IgD-negative memory B cell (primary cell): ENCODE data around the gene ATOH8. TPM values are rescaled to one million over a fixed set of nuclear protein-coding genes. Genes with fewer than 3 reads are reported as not detected.
A peak's percentile ranks its signal among the peaks of the same experiment; 100 is the strongest.

Experiments used
- H3K27ac Mint-ChIP-seq, 3 donors: one replicate each; pipeline ENCODE4 v1.8.0; 2020 to 2022; ENCODE audit warnings: mild to moderate bottlenecking in 3 of 3, mixed read lengths in 3 of 3, moderate library complexity in 1 of 3
- H3K27me3 Mint-ChIP-seq: one replicate; pipeline ENCODE4 v1.8.0; 2021; ENCODE audit warnings: mixed read lengths
- H3K36me3 Mint-ChIP-seq: one replicate; pipeline ENCODE4 v1.8.0; 2020; ENCODE audit warnings: mild to moderate bottlenecking, mixed read lengths
- H3K4me1 Mint-ChIP-seq, 3 donors: one replicate each; pipeline ENCODE4 v1.8.0; 2020 to 2022; ENCODE audit warnings: mixed read lengths in 3 of 3, mild to moderate bottlenecking in 1 of 3
- H3K4me3 Mint-ChIP-seq, 4 donors: one replicate each; pipeline ENCODE4 v1.8.0; 2020 to 2022; ENCODE audit warnings: mild to moderate bottlenecking in 4 of 4, mixed read lengths in 4 of 4, moderate library complexity in 3 of 4
- H3K9me3 Mint-ChIP-seq, 3 donors: one replicate each; pipeline ENCODE4 v1.8.0; 2020 to 2021; ENCODE audit warnings: mixed read lengths in 3 of 3, mild to moderate bottlenecking in 1 of 3
- polyA plus RNA-seq: library from polyadenylated mRNA; unstranded; fragments of 300-500 nt; fragmentation: Illumina TruSeq; gene quantifications from one replicate; pipeline ENCODE4 v1.2.3, GENCODE V29; 2021

The ATOH8 gene, protein sequence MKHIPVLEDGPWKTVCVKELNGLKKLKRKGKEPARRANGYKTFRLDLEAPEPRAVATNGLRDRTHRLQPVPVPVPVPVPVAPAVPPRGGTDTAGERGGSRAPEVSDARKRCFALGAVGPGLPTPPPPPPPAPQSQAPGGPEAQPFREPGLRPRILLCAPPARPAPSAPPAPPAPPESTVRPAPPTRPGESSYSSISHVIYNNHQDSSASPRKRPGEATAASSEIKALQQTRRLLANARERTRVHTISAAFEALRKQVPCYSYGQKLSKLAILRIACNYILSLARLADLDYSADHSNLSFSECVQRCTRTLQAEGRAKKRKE
- polyA plus RNA-seq = not detected

DNA sequence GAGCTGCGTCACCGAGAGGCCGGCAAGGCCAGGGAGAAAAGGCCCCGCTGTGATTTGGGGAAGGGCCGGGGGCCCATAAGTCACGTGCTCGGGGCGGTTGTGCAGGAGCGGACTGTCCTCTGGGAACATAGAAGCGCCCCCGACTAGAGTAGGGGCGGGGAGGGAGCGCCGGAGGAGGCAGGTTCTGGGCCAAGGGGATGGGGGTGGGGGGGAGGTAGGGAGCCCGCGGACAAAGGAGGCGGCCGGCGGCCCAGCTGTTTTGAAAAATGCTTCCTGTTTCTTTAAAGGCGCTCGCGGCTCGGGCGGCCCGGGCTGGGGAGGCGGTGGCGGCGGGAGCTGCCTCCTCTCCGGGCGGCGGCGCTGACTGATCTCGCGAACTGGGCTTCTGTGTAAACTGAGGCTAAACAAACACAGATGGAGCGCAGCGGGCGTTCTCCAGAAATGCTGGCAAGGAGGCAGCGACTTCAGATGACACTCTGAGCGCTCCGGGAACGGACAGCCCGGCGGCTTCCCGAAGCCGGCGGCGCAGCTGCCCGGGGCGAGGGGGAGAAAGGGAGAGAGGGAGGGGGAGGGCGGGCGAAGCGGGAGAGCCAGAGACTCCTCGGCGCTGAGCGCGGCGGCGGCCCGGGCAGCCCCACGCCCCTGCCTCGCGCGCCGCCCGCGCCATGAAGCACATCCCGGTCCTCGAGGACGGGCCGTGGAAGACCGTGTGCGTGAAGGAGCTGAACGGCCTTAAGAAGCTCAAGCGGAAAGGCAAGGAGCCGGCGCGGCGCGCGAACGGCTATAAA is at the start of gene ATOH8:
TSS of gene ATOH8 (plus strand) at position 467 of the 788 bp plus-strand sequence. CDS start at position 666, 199 bp downstream.
- H3K4me1 Mint-ChIP-seq = peaks cover 9 to 17% (median 16%) of the 10 kb centered on the region in 3 donors
- H3K4me3 Mint-ChIP-seq = peak within 1 kb of the TSS; percentile 82 to 92 (median 92)
- H3K27me3 Mint-ChIP-seq = peaks cover 36% of the 10 kb centered on the region
- peak within 1 kb of the TSS in 1 of 3 donors; percentile 60 for H3K27ac Mint-ChIP-seq
- H3K36me3 Mint-ChIP-seq = no peaks in the 10 kb centered on the region
- H3K9me3 Mint-ChIP-seq = peaks cover 0 to 1% (median 0%) of the 10 kb centered on the region in 3 donors

DNA sequence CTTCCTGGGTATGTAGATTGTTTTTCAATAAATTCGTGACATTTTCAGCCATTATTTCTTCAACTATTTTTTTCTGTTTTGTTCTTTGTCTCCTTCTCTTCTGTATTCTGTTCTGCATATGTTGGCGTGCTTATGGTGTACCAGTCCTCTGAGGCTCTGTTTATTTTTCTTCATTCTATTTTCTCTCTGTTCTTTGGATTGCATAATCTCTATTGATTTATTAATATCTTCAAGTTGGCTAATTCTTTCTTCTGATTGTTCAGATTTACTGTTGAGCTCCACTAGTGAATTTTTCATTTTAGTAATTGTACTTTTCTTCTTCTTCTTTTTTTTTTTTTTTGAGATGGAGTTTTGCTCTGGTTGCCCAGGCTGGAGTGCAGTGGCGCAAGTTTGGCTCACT is 49.8 kb upstream of the ATOH8 start:
- peaks cover 25 to 38% (median 29%) of the 10 kb centered on the region in 3 donors for H3K4me1 Mint-ChIP-seq
- peaks cover 2% of the 10 kb centered on the region for H3K27me3 Mint-ChIP-seq
- no peaks in the 10 kb centered on the region for H3K36me3 Mint-ChIP-seq
- H3K9me3 Mint-ChIP-seq = no peaks in the 10 kb centered on the region
- peak overlapping the region in 2 of 3 donors; percentile 50 to 82 for H3K27ac Mint-ChIP-seq
- H3K4me3 Mint-ChIP-seq = peak overlapping the region in 2 of 4 donors; percentile 19 to 88

DNA sequence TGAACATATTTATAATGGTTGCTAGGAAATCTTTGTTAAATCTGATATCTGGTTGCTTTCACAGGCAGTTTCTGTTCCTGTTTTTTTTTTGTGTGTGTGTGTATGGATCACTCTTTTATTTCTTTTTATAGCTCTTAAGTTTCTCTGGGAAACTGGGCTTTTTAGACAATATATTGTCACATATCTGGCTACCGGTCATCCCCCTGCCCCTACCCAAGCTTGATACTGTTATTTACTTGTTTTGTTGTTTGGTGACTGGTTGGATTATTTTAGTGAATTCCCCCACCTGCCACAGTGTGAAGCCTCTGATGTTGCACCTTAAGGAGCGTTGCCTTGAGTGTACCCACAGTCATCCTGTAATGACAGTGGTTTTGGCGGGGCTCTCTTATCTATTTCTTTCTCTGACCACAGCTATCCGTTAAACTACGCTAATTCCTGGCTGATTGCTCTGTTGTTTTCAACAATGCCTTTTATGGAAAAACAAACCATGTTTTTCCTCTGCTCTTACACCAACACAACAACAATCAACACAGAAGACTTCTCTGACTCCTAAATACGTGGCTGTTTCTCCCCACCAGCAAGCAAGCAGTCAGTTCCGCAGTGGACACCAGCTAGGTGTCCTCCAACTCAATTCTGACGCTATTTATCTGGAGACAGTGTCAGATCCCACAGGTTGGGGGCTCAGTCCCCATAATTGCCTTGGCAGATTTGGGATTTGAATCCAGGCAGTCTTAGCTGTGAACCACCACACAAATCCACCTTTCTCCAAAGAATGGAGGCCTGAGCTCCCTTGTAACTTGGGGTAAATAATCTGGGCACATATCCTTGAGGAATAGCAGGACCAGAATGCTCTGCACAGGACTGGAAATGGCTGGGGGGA is 48.8 kb upstream of the ATOH8 start:
- Mint-ChIP-seq H3K27me3 (peaks cover 2% of the 10 kb centered on the region), H3K36me3 (no peaks in the 10 kb centered on the region), H3K4me3 (peak overlapping the region; percentile 46 to 89 (median 80)), H3K4me1 (peaks cover 25 to 40% (median 29%) of the 10 kb centered on the region in 3 donors), H3K9me3 (no peaks in the 10 kb centered on the region), H3K27ac (peak overlapping the region; percentile 77 to 93 (median 82))

GRCh38 chr2:85705680-85706039 is 48.1 kb upstream of the ATOH8 start:
- Mint-ChIP-seq H3K27ac (peak overlapping the region; percentile 76 to 82 (median 77)), H3K4me3 (peak overlapping the region in 1 of 4 donors; percentile 89), H3K27me3 (peaks cover 2% of the 10 kb centered on the region), H3K36me3 (no peaks in the 10 kb centered on the region), H3K4me1 (peaks cover 24 to 40% (median 29%) of the 10 kb centered on the region in 3 donors), H3K9me3 (no peaks in the 10 kb centered on the region)

DNA sequence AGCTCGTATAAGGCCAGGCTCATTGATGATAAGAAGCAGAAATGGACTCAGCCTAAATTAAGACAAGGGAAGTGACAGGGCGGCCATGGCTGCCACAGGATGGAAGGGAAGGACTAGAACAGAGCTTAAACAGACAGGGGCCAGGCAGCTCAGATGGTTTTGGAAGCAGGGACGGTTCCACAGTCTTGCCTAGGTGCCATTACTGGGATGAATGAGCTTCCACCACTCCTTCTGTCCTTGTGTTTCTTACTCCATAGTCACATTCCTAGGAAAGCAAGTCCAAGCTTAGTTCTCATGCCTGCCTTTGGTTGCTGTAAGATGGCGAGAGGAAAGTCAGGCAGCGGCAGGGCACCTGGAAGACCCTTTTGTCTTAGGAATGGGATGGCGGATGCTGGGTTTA is 47.7 kb upstream of the ATOH8 start:
- H3K4me3 Mint-ChIP-seq = peak overlapping the region in 1 of 4 donors; percentile 18
- H3K27ac Mint-ChIP-seq = peak overlapping the region; percentile 76 to 82 (median 77)
- H3K27me3 Mint-ChIP-seq = peaks cover 3% of the 10 kb centered on the region
- H3K9me3 Mint-ChIP-seq = no peaks in the 10 kb centered on the region
- H3K4me1 Mint-ChIP-seq = peaks cover 22 to 40% (median 29%) of the 10 kb centered on the region in 3 donors
- no peaks in the 10 kb centered on the region for H3K36me3 Mint-ChIP-seq

DNA sequence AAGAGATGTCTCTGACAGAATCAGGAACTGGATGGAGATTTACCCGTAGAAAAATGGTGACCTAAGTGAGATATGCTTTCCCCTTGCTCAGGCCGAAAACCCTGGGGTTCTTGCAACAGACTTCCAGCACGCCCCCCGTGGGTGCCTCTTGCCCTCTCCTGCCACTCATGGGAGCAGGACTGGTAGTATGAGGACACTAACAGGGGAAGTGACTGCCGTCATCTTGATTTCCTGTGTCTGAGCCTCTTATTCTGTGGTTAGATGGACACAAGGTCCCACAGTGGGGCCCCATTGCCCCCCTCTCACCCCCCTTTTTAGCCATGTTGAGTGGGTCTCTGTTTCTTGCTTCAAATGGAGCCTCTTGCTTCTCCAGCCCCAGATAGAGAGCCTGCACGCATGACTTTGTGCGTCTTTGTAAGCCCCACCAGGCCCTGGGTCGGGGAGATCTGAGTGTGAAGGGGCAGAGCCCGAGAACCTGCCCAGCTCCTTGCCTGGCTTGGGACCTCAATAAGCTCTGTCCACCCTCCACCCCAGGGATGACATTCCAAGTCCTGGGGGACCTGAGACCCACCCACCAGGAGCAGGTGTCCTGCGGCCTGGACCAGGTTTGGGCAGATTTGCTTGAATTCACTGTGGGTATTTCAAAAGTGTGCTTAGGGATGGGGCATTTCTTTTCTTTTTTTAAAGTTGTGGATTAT is 47.0 kb upstream of the ATOH8 start:
- H3K4me3 Mint-ChIP-seq = peak overlapping the region in 3 of 4 donors; percentile 8 to 83 (median 15)
- H3K4me1 Mint-ChIP-seq = peaks cover 22 to 38% (median 29%) of the 10 kb centered on the region in 3 donors
- H3K27ac Mint-ChIP-seq = peak overlapping the region; percentile 2 to 71 (median 30)
- no peaks in the 10 kb centered on the region for H3K9me3 Mint-ChIP-seq
- H3K27me3 Mint-ChIP-seq = peaks cover 10% of the 10 kb centered on the region
- H3K36me3 Mint-ChIP-seq = no peaks in the 10 kb centered on the region

DNA sequence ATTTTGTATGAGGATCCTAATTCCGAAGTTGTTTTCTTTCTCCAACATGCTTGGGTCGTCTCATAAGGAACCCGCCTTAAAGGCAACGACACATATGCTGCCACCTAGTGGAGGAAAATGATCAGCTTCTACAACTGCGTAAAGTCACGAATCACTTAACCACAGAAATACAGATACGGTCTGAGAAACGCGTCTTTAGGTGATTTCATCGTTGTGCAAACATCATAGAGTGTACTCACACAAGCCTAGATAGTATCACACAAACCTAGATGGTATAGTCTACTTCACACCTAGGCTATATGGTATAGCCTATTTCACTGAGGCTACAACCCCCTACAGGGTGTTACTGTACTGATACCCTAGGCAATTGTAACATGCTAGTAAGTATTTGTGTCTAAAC is 46.5 kb upstream of the ATOH8 start:
- peak overlapping the region in 3 of 4 donors; percentile 8 to 83 (median 15) for H3K4me3 Mint-ChIP-seq
- peaks cover 22 to 36% (median 29%) of the 10 kb centered on the region in 3 donors for H3K4me1 Mint-ChIP-seq
- peak overlapping the region in 2 of 3 donors; percentile 30 to 71 for H3K27ac Mint-ChIP-seq
- H3K36me3 Mint-ChIP-seq = no peaks in the 10 kb centered on the region
- H3K27me3 Mint-ChIP-seq = peaks cover 11% of the 10 kb centered on the region
- no peaks in the 10 kb centered on the region for H3K9me3 Mint-ChIP-seq

DNA sequence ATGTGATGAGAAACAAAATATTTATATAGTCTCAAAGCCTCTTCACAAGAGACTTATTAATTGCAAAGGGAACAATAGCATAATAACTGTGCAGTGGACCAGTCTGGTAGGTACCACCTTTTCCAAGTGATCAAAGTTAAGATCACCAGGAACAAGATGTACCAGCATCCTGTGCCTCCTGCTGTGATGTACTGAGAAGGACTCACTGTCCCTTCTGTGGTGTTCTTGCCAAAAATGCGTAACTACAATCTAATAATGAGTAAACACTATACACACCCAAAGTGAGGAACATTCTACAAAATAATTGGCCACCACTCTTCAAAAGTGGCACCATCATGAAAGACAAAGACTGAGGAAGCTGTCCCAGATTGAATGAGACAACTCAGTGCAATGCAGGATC is 45.1 kb upstream of the ATOH8 start:
- Mint-ChIP-seq H3K27ac (no peak overlapping the region), H3K4me3 (no peak overlapping the region), H3K27me3 (peaks cover 11% of the 10 kb centered on the region), H3K36me3 (no peaks in the 10 kb centered on the region), H3K4me1 (peaks cover 22 to 29% (median 26%) of the 10 kb centered on the region in 3 donors), H3K9me3 (no peaks in the 10 kb centered on the region)

GRCh38 chr2:85709401-85709811 is 44.4 kb upstream of the ATOH8 start:
- H3K27me3 Mint-ChIP-seq = peaks cover 14% of the 10 kb centered on the region
- H3K27ac Mint-ChIP-seq = no peak overlapping the region
- H3K36me3 Mint-ChIP-seq = no peaks in the 10 kb centered on the region
- no peak overlapping the region for H3K4me3 Mint-ChIP-seq
- no peaks in the 10 kb centered on the region for H3K9me3 Mint-ChIP-seq
- peaks cover 15 to 25% (median 21%) of the 10 kb centered on the region in 3 donors for H3K4me1 Mint-ChIP-seq

GRCh38 chr2:85710687-85711577 is 42.9 kb upstream of the ATOH8 start:
- Mint-ChIP-seq H3K36me3 (no peaks in the 10 kb centered on the region), H3K4me3 (no peak overlapping the region), H3K9me3 (no peaks in the 10 kb centered on the region), H3K4me1 (peaks cover 6 to 10% (median 6%) of the 10 kb centered on the region in 3 donors), H3K27me3 (peaks cover 17% of the 10 kb centered on the region), H3K27ac (no peak overlapping the region)

- peaks cover 5 to 7% (median 6%) of the 10 kb centered on the region in 3 donors for H3K4me1 Mint-ChIP-seq
- H3K9me3 Mint-ChIP-seq = no peaks in the 10 kb centered on the region
- peaks cover 17% of the 10 kb centered on the region for H3K27me3 Mint-ChIP-seq
- H3K27ac Mint-ChIP-seq = no peak overlapping the region
- no peaks in the 10 kb centered on the region for H3K36me3 Mint-ChIP-seq
- no peak overlapping the region for H3K4me3 Mint-ChIP-seq
These were observed 42.2 kb upstream of the ATOH8 start for GRCh38 chr2:85711578-85712060.

- Mint-ChIP-seq H3K9me3 (no peaks in the 10 kb centered on the region), H3K36me3 (no peaks in the 10 kb centered on the region), H3K27ac (no peak overlapping the region), H3K4me3 (no peak overlapping the region), H3K4me1 (peaks cover under 1 to 3% (median 1%) of the 10 kb centered on the region in 3 donors), H3K27me3 (peaks cover 19% of the 10 kb centered on the region)
These were observed 41.5 kb upstream of the ATOH8 start for GRCh38 chr2:85712336-85712735.
